ENCODE data around the gene DISP1.

GRCh38 chr1:222817529-222817928 is 2.7 kb downstream of the DISP1 start:
- TF ChIP-seq EZH2phosphoT487 (IDR thresholded peaks at IDR 0.05; ENCODE audit: insufficient read depth, low read depth) (no peak), EZH2 (IDR thresholded peaks at IDR 0.05; ENCODE audit: insufficient read depth, poor library complexity, severe bottlenecking) (no peak)

Measured in GM23248 (cell line).